A549 (cell line): ENCODE results near the gene PRTFDC1. TPM values are rescaled to one million over a fixed set of nuclear protein-coding genes. Genes with fewer than 3 reads are reported as not detected.
A peak's percentile ranks its signal among the peaks of the same experiment; 100 is the strongest.

Source experiments
- ATAC-seq, 2 experiments: fragments of 200-7000 bp in 1 of 2; fragments of >200 bp in 1 of 2; cut with Nextera tagmentation in 1 of 2; cut with Tn5 transposase in 1 of 2; 3 replicates each; pipeline versions ENCODE4 v1.8.0 to v1.9.1; 2018 to 2020; ENCODE audit warnings: mild to moderate bottlenecking in 1 of 2, moderate library complexity in 1 of 2
- CTCF ChIA-PET: fragments of 300-600 bp; sonication (Branson Sonifier 250); formaldehyde crosslinking; extraction: SDS; loops from one replicate; lab custom pipeline; 2021; ENCODE audit warnings: antibody characterized with exemption, inconsistent platforms; lab: Yijun Ruan, JAX
- POLR2A ChIA-PET: fragments of 350-600 bp; formaldehyde crosslinking; extraction: SDS; loops from one replicate; lab custom pipeline; 2021; ENCODE audit warnings: antibody characterized with exemption, inconsistent platforms; lab: Yijun Ruan, JAX
- DNase-seq, 2 experiments: peaks; one replicate each; pipeline versions ENCODE4 v3.0.0 to v3.0.0-alpha.2; 2011 to 2016; ENCODE audit warnings: low read depth in 1 of 2, low spot score in 1 of 2
- FAIRE-seq: peaks from 2 replicates; lab custom pipeline; 2011; peaks lifted over from hg19 to GRCh38; lab: Jason Lieb, UNC
- H3K27ac ChIP-seq, 2 experiments: fragments of >200 bp; sonication (Bioruptor Twin); formaldehyde crosslinking; 3 replicates each; pipeline ENCODE4 v1.5.1; 2016 to 2017
- H3K4me1 ChIP-seq: fragments of >200 bp; sonication (Bioruptor Twin); formaldehyde crosslinking; 3 replicates; pipeline ENCODE4 v1.6.1; 2016
- H3K4me2 ChIP-seq: fragments of >200 bp; sonication (Bioruptor Twin); formaldehyde crosslinking; 3 replicates; pipeline ENCODE4 v1.6.1; 2016
- H3K4me3 ChIP-seq: fragments of >200 bp; sonication (Bioruptor Twin); formaldehyde crosslinking; 3 replicates; pipeline ENCODE4 v1.5.1; 2016
- H3K9me3 ChIP-seq: fragments of >200 bp; sonication (Bioruptor Twin); formaldehyde crosslinking; 3 replicates; pipeline ENCODE4 v1.6.1; 2016
- BCL3 ChIP-seq: fragments of >200 bp; sonication (Bioruptor Twin); formaldehyde crosslinking; IDR thresholded peaks from 3 replicates; pipeline ENCODE4 v1.6.1; 2016
- BHLHE40 ChIP-seq: IDR thresholded peaks from 2 replicates; pipeline ENCODE4 v1.6.1; 2012; ENCODE audit warnings: low read depth, low read length, inconsistent platforms
- CBX8 ChIP-seq: fragments of 200-600 bp; sonication (generic); IDR thresholded peaks from 2 replicates; pipeline ENCODE4 v1.6.1; 2016
- ELK1 ChIP-seq: fragments of 150-350 bp; IDR thresholded peaks from 2 replicates; pipeline ENCODE4 v1.6.1; 2014; ENCODE audit warnings: low read depth, mild to moderate bottlenecking, low read length
- EP300 ChIP-seq, 2 experiments: fragments of >200 bp; sonication (Bioruptor Twin); formaldehyde crosslinking; IDR thresholded peaks; 2 replicates in 1 of 2; 3 replicates in 1 of 2; pipeline ENCODE4 v1.6.1; 2016 to 2017
- ESRRA ChIP-seq: fragments of 150-350 bp; IDR thresholded peaks from 2 replicates; pipeline ENCODE4 v1.6.1; 2014; ENCODE audit warnings: mild to moderate bottlenecking, low read length, borderline replicate concordance
- FOSB ChIP-seq: fragments of 250-450 bp; sonication (Bioruptor Pico); IDR thresholded peaks from 2 replicates; pipeline ENCODE4 v1.5.0; 2020; ENCODE audit warnings: mild to moderate bottlenecking, moderate library complexity
- FOXS1 ChIP-seq: fragments of 250-450 bp; sonication (Bioruptor Pico); IDR thresholded peaks from 2 replicates; pipeline ENCODE4 v1.5.0; 2020; ENCODE audit warnings: mild to moderate bottlenecking, moderate library complexity
- HES2 ChIP-seq: fragments of >200 bp; sonication (Bioruptor Twin); formaldehyde crosslinking; IDR thresholded peaks from 2 replicates; pipeline ENCODE4 v1.6.1; 2016
- HMGXB4 ChIP-seq: fragments of 250-450 bp; sonication (Bioruptor Pico); IDR thresholded peaks from 2 replicates; pipeline ENCODE4 v1.5.0; 2021; ENCODE audit warnings: mild to moderate bottlenecking, moderate library complexity, borderline replicate concordance
- JUN ChIP-seq, 2 experiments: fragments of >200 bp; sonication (Bioruptor Twin); formaldehyde crosslinking; IDR thresholded peaks; 2 replicates in 1 of 2; 3 replicates in 1 of 2; pipeline ENCODE4 v1.6.1; 2016 to 2017
- JUNB ChIP-seq: fragments of >200 bp; sonication (Bioruptor Twin); formaldehyde crosslinking; IDR thresholded peaks from 2 replicates; pipeline ENCODE4 v1.6.1; 2016
- KDM5A ChIP-seq: fragments of 200-600 bp; sonication (generic); IDR thresholded peaks from 2 replicates; pipeline ENCODE4 v1.6.1; 2016; ENCODE audit warnings: antibody characterized with exemption, mild to moderate bottlenecking
- MYC ChIP-seq: IDR thresholded peaks from 2 replicates; pipeline ENCODE4 v1.6.1; 2012; ENCODE audit warnings: mild to moderate bottlenecking, inconsistent platforms, low read length, improper control_type of control experiment, borderline replicate concordance
- PHF8 ChIP-seq: fragments of 200-600 bp; sonication (generic); IDR thresholded peaks from 2 replicates; pipeline ENCODE4 v1.6.1; 2016; ENCODE audit warnings: low read depth, mild to moderate bottlenecking, antibody characterized with exemption, moderate library complexity, borderline replicate concordance
- RFX5 ChIP-seq: fragments of 450-650 bp; IDR thresholded peaks from 2 replicates; pipeline ENCODE4 v1.7.1; 2014; ENCODE audit warnings: antibody characterized with exemption, mild to moderate bottlenecking, moderate library complexity
- TFCP2L1 ChIP-seq: fragments of 250-450 bp; sonication (Bioruptor Pico); IDR thresholded peaks from 2 replicates; pipeline ENCODE4 v1.5.0; 2021; ENCODE audit warnings: mild to moderate bottlenecking
- ZNF302 ChIP-seq: fragments of 250-450 bp; sonication (Bioruptor Pico); IDR thresholded peaks from 2 replicates; pipeline ENCODE4 v1.9.0; 2021; ENCODE audit warnings: inconsistent platforms, mild to moderate bottlenecking, moderate library complexity
- WGBS: methylation state at CpG from one replicate; pipeline ENCODE4 v1.1.6; 2017; ENCODE audit errors: missing lambda C conversion rate; 5-methylcytosine and 5-hydroxymethylcytosine counted together
- polyA plus RNA-seq, 4 experiments: library from polyadenylated mRNA; depleted of rRNA in 3 of 4; stranded (reverse); fragments of >200 nt; fragmentation: RNase III in 1 of 4; extraction: RNeasy Plus Mini Kit Qiagen cat#74134 plus additional on column Dnase treatment in 1 of 4; gene quantifications; 2 replicates in 3 of 4; 3 replicates in 1 of 4; pipeline ENCODE4 v1.2.3, GENCODE V29; 2011 to 2017

PRTFDC1 gene
- polyA plus RNA-seq, 2 of the 4 experiments (the other 2 are of a cell fraction), result 35.6 to 39.2 TPM

GRCh38 chr10:24929904-24930303, 22.5 kb downstream of the PRTFDC1 start:
- DNase-seq (no peak), FAIRE-seq (no peak), ATAC-seq (no peak)
- no peaks in the 10 kb centered on the region for H3K9me3 ChIP-seq
- H3K4me2 ChIP-seq, result no peak overlapping the region
- POLR2A ChIA-PET, result interaction anchor here (0.9 kb wide), 1 partner anchor 206 kb away, joined by 3 read pairs; the partner anchor contains the start of gene ARHGAP21
- no peak for TF ChIP-seq TFCP2L1 (CRISPR knock-in tag)
- no peak for TF ChIP-seq ELK1
- TF ChIP-seq FOXS1 (CRISPR knock-in tag), result no peak
- no peak for TF ChIP-seq RFX5
- no peak for TF ChIP-seq HES2
- TF ChIP-seq JUNB, result no peak
- TF ChIP-seq PHF8, result no peak
- no peak for TF ChIP-seq BHLHE40
- TF ChIP-seq KDM5A, result no peak
- no peak for TF ChIP-seq ESRRA
- no peak for TF ChIP-seq BCL3
- no peak for TF ChIP-seq JUN (IDR thresholded peaks at IDR 0.05)
- TF ChIP-seq EP300 (IDR thresholded peaks at IDR 0.05), result no peak
- no peak for TF ChIP-seq MYC
- TF ChIP-seq CBX8, result no peak
- CTCF ChIA-PET, result interaction anchor here (0.6 to 1.7 kb wide), 3 partner anchors 43 to 287 kb away, joined by 3 to 6 read pairs (median 3); no protein-coding TSS in a partner anchor
- no peak overlapping the region for H3K4me3 ChIP-seq
- H3K27ac ChIP-seq, result no peak overlapping the region
- WGBS, result 71% methylated on average over 4 of the region's 4 CpGs
- peaks cover 10% of the 10 kb centered on the region; the same call in 1 of the 3 replicates for H3K4me1 ChIP-seq

- WGBS, result 88% methylated on average over 4 of the region's 4 CpGs
- ATAC-seq, result no peak
- CTCF ChIA-PET, result interaction anchor here (0.6 to 1.7 kb wide), 3 partner anchors 22 to 286 kb away, joined by 3 to 6 read pairs (median 3); no protein-coding TSS in a partner anchor
- TF ChIP-seq FOSB (CRISPR knock-in tag) (no peak), ZNF302 (CRISPR knock-in tag) (no peak), TFCP2L1 (CRISPR knock-in tag) (no peak), RFX5 (no peak), BCL3 (no peak), KDM5A (no peak), HMGXB4 (CRISPR knock-in tag) (no peak), PHF8 (no peak)
- H3K27ac ChIP-seq, result peak overlapping the region in 1 of 2 experiments; percentile 39; a peak in 1 of 6 replicates
- POLR2A ChIA-PET, result no interaction called here
- no peak for DNase-seq
- no peak overlapping the region for H3K4me2 ChIP-seq
- no peak overlapping the region for H3K4me3 ChIP-seq
- FAIRE-seq, result no peak
- H3K9me3 ChIP-seq, result no peaks in the 10 kb centered on the region
- H3K4me1 ChIP-seq, result peaks cover 10% of the 10 kb centered on the region; the same call in 1 of the 3 replicates
Measured at GRCh38 chr10:24929056-24929544, 23.3 kb downstream of the PRTFDC1 start.
